AG10803 (cell line): Measurements from ENCODE around the gene MLYCD.

Experiments used
- DNase-seq: peaks from one replicate; pipeline ENCODE4 v3.0.0; 2010; ENCODE audit warnings: low read depth
- H3K4me3 ChIP-seq: 2 replicates; pipeline ENCODE4 v1.5.1; 2011; ENCODE audit warnings: mild to moderate bottlenecking, low read length, control low read depth
- TF ChIP-seq, protein P1 (sequence below): conservative IDR thresholded peaks from 2 replicates; pipeline ENCODE4 v1.5.1; 2011; ENCODE audit warnings: mild to moderate bottlenecking, low read length, control low read depth, inconsistent platforms

Gene MLYCD

DNA sequence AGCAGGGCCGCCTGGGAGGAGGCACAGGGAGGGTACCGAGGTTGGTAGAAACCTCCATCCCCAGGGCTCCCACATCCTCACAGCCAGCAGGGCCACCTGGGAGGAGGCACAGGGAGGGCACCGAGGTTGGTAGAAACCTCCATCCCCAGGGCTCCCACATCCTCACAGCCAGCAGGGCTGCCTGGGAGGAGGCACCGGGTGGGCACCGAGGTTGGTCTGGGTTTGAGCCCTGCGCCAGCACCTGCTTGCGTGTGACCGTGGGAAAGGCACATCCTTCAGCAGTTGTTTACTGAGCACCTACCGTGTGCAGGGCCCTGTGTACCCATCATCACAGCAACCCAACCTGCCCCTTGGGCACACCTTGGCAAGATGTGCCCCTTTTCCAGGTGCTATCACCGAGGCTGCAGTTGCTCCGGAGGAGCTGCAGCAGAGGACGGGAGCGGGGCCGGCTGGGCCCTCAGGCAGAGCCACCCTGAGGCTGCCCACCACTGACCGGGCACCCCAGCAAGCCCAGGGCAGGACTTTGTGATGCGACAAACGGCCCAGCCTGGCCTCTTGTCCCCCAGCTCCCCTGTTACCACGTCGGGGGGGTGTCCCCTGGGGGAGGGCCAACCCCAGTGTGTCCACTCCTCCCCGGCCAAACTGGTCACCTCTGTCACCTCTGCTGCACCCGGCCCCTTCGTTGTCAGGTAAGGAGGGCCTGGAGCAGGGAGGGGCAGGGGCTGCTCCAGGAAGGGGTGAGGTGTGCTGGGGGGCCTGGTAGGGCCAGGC lies 32.0 kb downstream of the MLYCD start:
- no peak overlapping the region for H3K4me3 ChIP-seq
- TF ChIP-seq, protein P1, sequence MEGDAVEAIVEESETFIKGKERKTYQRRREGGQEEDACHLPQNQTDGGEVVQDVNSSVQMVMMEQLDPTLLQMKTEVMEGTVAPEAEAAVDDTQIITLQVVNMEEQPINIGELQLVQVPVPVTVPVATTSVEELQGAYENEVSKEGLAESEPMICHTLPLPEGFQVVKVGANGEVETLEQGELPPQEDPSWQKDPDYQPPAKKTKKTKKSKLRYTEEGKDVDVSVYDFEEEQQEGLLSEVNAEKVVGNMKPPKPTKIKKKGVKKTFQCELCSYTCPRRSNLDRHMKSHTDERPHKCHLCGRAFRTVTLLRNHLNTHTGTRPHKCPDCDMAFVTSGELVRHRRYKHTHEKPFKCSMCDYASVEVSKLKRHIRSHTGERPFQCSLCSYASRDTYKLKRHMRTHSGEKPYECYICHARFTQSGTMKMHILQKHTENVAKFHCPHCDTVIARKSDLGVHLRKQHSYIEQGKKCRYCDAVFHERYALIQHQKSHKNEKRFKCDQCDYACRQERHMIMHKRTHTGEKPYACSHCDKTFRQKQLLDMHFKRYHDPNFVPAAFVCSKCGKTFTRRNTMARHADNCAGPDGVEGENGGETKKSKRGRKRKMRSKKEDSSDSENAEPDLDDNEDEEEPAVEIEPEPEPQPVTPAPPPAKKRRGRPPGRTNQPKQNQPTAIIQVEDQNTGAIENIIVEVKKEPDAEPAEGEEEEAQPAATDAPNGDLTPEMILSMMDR: no peak
- DNase-seq: no peak

DNA sequence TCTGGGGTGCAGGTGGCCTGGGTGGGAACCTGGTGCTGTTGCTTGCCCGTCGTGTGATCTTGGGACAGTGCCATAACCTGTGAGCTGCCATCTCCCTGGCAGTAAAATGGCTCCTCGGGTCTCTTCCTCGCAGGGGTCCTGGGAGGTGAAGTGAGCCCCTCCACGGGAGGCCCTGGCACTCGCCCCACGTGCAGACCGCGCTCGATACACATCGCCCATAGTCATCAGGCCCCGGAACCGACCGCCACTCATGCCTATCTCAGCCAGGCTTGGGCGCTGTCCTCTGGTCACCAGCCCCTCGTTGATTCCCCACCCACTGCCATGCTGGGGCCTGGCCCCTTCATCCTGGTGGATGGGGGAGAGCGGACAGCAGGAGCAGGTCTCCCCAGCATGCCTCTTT lies 32.6 kb downstream of the MLYCD start:
- TF ChIP-seq, protein P1: no peak
- no peak overlapping the region for H3K4me3 ChIP-seq

DNA sequence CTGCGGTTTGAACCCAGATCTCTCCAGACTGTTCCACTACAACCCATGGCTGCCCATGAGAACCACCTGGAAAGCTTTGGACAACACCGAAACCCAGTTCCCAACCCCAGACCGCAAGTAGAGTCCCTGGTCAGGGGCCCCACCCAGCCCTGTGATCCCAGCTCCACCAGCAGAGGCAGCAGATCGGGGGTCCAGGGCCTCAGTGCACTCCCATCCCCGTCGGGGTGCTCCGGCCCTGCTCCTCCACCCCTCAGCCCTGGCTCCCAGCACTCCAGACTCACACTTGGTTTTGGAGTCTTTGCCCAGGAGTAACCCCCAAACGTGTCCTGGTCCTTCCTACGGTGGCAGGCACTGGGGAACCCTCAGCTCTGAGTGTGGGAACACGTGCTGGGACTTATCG lies 33.4 kb downstream of the MLYCD start:
- TF ChIP-seq, protein P1: no peak
- no peak for DNase-seq
- no peak overlapping the region for H3K4me3 ChIP-seq

More for the DNA sequence above, 32.6 kb downstream of the MLYCD start:
- no peak for DNase-seq

DNA sequence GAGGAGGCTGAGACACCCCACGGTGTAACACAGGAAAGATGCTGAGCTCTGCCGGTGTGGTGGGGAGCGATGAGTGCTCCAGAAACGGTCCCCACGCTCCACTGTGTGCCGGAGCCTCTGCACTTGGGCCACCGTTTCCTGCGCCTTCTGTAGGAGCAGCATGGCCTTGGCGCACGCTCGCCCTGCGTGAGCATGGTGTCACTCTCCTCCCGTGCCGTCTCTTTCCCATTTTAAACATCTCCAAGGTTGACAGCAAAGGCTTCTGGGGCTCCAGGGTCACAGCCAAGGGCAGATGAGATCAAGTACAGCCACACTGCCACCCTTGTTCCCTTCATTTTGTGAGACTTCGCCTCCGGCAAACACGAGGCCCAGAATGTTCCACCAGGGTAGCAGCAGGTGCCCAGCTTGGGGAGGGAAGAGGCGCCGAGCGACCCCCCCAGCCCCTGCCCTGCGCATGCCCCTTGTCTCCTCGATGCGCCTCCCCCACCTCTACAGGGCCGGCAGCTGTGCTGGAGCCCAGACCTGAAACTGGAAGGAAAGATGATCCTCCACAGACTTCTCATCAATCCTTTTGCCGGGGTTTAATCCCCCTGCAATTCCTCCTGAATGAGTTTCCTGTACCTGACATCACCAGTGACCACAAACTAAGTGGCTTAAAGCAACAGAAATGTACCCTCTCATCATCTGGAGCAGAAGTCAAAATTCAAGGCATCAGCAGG lies 34.2 kb downstream of the MLYCD start:
- H3K4me3 ChIP-seq: no peak overlapping the region
- TF ChIP-seq, protein P1: no peak
- peak; percentile 11 for DNase-seq

DNA sequence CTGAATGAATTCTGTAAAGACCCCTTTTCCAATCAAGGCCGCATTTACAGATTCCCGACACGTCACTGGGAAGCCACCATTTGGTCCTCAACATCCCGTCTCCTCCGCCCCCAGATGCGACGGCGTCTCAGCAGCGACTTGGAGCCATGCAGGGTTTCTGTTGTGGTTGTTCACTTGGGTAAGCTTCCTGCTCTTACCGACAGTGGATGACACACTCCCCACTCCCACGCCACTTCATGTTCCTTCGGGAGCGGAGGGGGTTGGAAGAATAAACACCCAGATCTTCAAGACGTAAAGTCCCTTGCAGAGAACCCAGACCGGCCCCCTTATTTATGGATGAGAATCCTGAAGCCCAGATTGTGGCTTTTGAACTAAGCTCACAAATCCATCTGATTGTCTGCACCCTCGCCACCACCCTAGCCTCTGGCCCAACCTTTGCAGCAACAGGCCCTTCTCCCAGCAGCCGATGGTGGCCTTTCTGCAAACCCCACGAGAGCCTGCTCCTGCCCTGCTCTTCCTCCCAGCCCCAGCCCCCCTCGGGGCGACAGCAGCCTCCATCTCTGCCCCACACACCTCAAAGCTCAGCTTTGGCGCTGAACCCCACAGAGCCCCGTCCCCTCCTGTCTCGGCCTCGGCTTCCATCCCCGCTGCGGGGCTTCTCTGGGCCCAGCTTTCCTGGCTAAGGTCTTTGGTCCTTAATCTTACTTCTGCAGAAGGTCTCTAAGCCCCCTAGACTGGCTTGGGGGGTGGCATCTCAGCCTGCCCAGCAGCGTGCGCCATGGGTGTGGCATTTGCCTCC lies 35.2 kb downstream of the MLYCD start:
- DNase-seq: peak; percentile 36
- H3K4me3 ChIP-seq: no peak overlapping the region
- TF ChIP-seq, protein P1: no peak

DNA sequence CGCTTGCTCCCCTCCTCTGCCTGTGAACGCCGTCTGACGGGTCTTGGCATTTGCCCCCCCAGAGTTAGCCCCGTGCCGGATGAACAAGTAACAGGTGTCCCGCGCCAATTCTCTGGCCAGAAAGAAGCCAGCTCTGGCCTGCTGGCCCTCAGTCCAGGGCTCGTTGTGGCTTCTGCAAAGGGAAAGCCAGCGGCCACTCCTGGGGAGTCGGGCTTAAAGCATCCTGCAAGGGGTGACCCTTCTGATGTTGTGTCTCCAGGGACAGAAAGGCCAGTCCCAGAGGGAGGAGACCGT lies 35.7 kb downstream of the MLYCD start:
- no peak overlapping the region for H3K4me3 ChIP-seq
- TF ChIP-seq, protein P1: no peak
- DNase-seq: no peak
